ENCODE results near the gene ASIC3.

The ASIC3 gene

DNA sequence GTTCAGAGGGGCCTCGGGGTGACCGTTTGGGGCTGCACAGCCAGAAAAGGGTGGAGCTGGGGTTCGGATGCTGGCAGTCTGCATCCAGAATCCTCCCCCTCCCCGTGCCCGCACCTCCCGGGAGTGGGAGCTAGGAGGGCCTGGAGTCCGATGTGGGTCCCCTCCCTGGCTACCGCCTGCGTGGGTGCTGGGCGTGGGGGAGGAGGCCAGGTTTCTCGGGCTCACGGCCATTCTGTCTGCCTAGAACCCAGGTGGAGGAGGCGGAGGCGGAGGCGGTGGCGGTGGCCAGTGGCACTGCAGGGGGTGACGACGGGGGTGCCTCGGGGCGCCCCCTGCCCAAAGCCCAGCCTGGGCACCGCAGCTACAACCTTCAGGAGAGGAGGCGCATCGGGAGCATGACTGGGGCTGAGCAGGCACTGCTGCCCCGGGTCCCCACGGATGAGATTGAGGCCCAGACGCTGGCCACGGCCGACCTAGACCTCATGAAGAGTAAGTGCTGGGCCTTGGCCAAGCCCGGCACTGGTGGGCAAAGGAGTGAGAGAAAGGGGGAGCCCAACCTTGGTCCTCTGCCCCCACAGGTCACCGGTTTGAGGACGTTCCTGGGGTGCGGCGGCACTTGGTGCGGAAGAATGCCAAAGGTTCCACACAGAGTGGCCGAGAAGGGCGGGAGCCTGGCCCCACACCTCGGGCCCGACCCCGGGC is 18.1 kb downstream of the ASIC3 start:
- no peak for TF ChIP-seq JUND (IDR thresholded peaks at IDR 0.05; ENCODE audit: low read depth)
- DNase-seq (ENCODE audit: low read depth in 1 of 2, low spot score in 1 of 2), result no peak
- in situ Hi-C loops (cut with HindIII; ENCODE audit: low pct_unique_long_range_greater_than_20kb, low sequenced_read_pairs), result no loop called here

- TF ChIP-seq JUND (IDR thresholded peaks at IDR 0.05; ENCODE audit: low read depth), result no peak
- in situ Hi-C loops (cut with HindIII; ENCODE audit: low pct_unique_long_range_greater_than_20kb, low sequenced_read_pairs), result no loop called here
- no peak for DNase-seq (ENCODE audit: low read depth in 1 of 2, low spot score in 1 of 2)
Measured at GRCh38 chr7:151068069-151068773, 19.9 kb downstream of the ASIC3 start.

GRCh38 chr7:151069841-151070573 is 21.7 kb downstream of the ASIC3 start:
- in situ Hi-C loops (cut with HindIII; ENCODE audit: low pct_unique_long_range_greater_than_20kb, low sequenced_read_pairs), result no loop called here
- TF ChIP-seq JUND (IDR thresholded peaks at IDR 0.05; ENCODE audit: low read depth), result no peak
- DNase-seq (ENCODE audit: low read depth in 1 of 2, low spot score in 1 of 2), result no peak

- in situ Hi-C loops (cut with HindIII; ENCODE audit: low pct_unique_long_range_greater_than_20kb, low sequenced_read_pairs), result no loop called here
- no peak for TF ChIP-seq JUND (IDR thresholded peaks at IDR 0.05; ENCODE audit: low read depth)
- no peak for DNase-seq (ENCODE audit: low read depth in 1 of 2, low spot score in 1 of 2)
Measured at GRCh38 chr7:151070574-151070960, 22.2 kb downstream of the ASIC3 start.

DNA sequence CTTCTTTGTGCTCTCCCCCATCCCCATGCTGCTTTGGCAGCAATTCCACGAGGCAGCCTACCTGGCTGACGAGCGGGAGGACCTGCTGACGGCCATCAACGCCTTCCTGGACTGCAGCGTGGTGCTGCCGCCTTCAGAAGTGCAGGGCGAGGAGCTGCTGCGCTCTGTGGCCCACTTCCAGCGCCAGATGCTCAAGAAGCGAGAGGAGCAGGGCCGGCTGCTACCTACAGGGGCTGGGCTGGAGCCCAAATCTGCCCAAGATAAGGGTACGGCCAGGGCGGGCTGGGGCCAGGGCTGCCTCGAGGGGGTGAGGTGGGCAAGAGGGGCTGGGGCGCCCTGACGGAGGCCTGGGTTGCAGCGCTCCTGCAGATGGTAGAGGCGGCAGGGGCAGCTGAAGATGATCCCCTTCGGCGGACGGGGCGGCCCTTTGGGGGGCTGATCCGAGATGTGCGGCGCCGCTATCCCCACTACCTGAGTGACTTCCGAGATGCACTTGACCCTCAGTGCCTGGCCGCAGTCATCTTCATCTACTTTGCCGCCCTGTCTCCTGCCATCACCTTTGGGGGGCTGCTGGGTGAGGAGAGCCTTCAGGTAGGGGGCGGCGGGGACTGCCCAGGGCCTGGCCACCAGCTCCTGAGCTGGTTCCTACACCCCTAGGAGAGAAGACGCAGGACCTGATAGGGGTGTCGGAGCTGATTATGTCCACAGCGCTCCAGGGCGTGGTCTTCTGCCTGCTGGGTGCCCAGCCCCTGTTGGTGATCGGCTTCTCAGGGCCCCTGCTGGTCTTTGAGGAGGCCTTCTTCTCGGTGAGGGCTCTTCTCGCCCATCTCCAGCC is 22.9 kb downstream of the ASIC3 start:
- in situ Hi-C loops (cut with HindIII; ENCODE audit: low pct_unique_long_range_greater_than_20kb, low sequenced_read_pairs), result no loop called here
- TF ChIP-seq JUND (IDR thresholded peaks at IDR 0.05; ENCODE audit: low read depth), result no peak
- DNase-seq (ENCODE audit: low read depth in 1 of 2, low spot score in 1 of 2), result no peak

DNA sequence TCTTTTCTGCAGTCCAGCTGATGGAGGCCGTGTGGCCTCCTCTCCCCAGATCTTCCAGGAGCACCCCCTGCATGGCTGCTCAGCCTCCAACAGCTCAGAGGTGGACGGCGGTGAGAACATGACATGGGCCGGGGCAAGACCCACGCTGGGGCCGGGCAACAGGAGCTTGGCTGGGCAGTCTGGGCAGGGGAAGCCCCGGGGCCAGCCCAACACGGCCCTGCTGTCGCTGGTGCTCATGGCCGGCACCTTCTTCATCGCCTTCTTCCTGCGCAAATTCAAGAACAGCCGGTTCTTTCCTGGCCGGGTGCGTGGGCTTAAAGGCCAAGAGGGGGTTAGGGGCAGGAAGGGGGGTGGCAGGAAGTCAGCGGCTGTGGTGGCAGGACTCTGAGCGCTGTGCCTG is 25.7 kb downstream of the ASIC3 start:
- DNase-seq (ENCODE audit: low read depth in 1 of 2, low spot score in 1 of 2), result no peak
- in situ Hi-C loops (cut with HindIII; ENCODE audit: low pct_unique_long_range_greater_than_20kb, low sequenced_read_pairs), result no loop called here
- no peak for TF ChIP-seq JUND (IDR thresholded peaks at IDR 0.05; ENCODE audit: low read depth)

GRCh38 chr7:151074817-151075661 is 26.7 kb downstream of the ASIC3 start:
- no peak for TF ChIP-seq JUND (IDR thresholded peaks at IDR 0.05; ENCODE audit: low read depth)
- in situ Hi-C loops (cut with HindIII; ENCODE audit: low pct_unique_long_range_greater_than_20kb, low sequenced_read_pairs), result no loop called here
- no peak for DNase-seq (ENCODE audit: low read depth in 1 of 2, low spot score in 1 of 2)

DNA sequence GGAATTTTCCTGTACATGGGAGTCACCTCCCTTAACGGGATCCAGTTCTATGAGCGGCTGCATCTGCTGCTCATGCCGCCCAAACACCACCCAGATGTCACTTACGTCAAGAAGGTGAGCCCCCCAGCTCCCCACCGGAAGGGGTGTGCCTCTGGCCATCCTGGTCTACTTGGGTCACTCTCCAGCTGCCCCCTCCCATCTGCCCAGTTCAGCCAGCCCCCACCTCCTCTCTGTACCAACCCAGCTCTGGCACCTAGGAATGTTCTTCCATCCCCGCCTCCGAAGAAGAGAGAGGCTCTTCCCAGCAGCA is 27.3 kb downstream of the ASIC3 start:
- no peak for TF ChIP-seq JUND (IDR thresholded peaks at IDR 0.05; ENCODE audit: low read depth)
- in situ Hi-C loops (cut with HindIII; ENCODE audit: low pct_unique_long_range_greater_than_20kb, low sequenced_read_pairs), result no loop called here
- DNase-seq (ENCODE audit: low read depth in 1 of 2, low spot score in 1 of 2), result no peak

GRCh38 chr7:151075978-151076426 is 27.7 kb downstream of the ASIC3 start:
- no peak for TF ChIP-seq JUND (IDR thresholded peaks at IDR 0.05; ENCODE audit: low read depth)
- in situ Hi-C loops (cut with HindIII; ENCODE audit: low pct_unique_long_range_greater_than_20kb, low sequenced_read_pairs), result no loop called here

GRCh38 chr7:151076863-151077704 is 28.8 kb downstream of the ASIC3 start:
- TF ChIP-seq JUND (IDR thresholded peaks at IDR 0.05; ENCODE audit: low read depth), result no peak
- DNase-seq (ENCODE audit: low read depth in 1 of 2, low spot score in 1 of 2), result no peak

More at GRCh38 chr7:151075978-151076426, 27.7 kb downstream of the ASIC3 start:
- DNase-seq (ENCODE audit: low read depth in 1 of 2, low spot score in 1 of 2), result no peak

DNA sequence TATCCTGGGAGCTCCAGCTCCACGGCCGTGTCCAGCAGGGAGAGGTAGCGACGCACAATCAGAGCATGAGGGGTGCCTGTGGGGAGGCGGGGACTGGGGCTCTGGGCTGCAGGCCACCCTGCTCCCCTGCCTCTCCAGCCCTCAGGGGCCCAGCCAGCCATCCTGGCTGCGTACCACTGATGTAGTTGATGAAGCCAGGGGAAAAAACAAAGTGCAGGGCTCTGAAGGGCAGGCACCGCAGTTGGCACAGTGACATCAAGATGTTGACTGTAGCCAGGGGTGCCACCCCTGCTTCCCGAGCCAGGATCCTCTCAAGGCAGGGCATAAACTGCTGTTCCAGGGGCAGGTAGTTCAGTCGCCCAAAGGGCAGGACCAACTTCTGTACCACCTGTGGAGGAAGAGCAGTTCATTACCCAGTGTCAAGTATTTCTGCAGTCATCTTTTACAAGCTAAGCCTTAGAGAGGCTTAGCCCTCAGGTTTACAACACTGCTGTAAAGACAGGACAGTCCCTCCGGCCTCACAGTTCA is 29.4 kb downstream of the ASIC3 start:
- in situ Hi-C loops (cut with HindIII; ENCODE audit: low pct_unique_long_range_greater_than_20kb, low sequenced_read_pairs), result no loop called here
- no peak for DNase-seq (ENCODE audit: low read depth in 1 of 2, low spot score in 1 of 2)
- no peak for TF ChIP-seq JUND (IDR thresholded peaks at IDR 0.05; ENCODE audit: low read depth)

More at GRCh38 chr7:151076863-151077704, 28.8 kb downstream of the ASIC3 start:
- in situ Hi-C loops (cut with HindIII; ENCODE audit: low pct_unique_long_range_greater_than_20kb, low sequenced_read_pairs), result no loop called here

All from T47D (cell line).